ENCODE measurements around the gene BMS1. TPM values are rescaled to one million over a fixed set of nuclear protein-coding genes. Genes with fewer than 3 reads are reported as not detected.
"Not testable (repeated sequence)": the region's sequence is repeated elsewhere in the genome, so short reads cannot be mapped to it uniquely, and the experiment has no call there.

BMS1 gene
- total RNA-seq, 1 donor from 2014 or later = 10.4 TPM

GRCh38 chr10:42817417-42817816 is 34.8 kb downstream of the BMS1 start:
- H3K4me1 ChIP-seq (ENCODE audit: control insufficient read depth in 3 of 3, insufficient read depth in 3 of 3, low read length in 3 of 3); H3K9ac ChIP-seq (ENCODE audit: low read depth in 1 of 3, low read length in 3 of 3); H3K27me3 ChIP-seq (ENCODE audit: control insufficient read depth in 3 of 3, insufficient read depth in 3 of 3, low read length in 3 of 3); H3K27ac ChIP-seq (ENCODE audit: low read depth, low read length); H3K9me3 ChIP-seq (ENCODE audit: control insufficient read depth in 3 of 3, low read length in 3 of 3); H3K4me3 ChIP-seq (ENCODE audit: low read length in 3 of 3): not testable (repeated sequence)
- H3K36me3 ChIP-seq (ENCODE audit: control insufficient read depth in 3 of 3, insufficient read depth in 3 of 3, low read length in 3 of 3) = peaks cover 17 to 20% (median 17%) of the 10 kb centered on the region in 3 donors

- peak overlapping the region; percentile 2 for H3K27ac ChIP-seq (ENCODE audit: low read depth, low read length)
- H3K4me1 ChIP-seq (ENCODE audit: control insufficient read depth in 3 of 3, insufficient read depth in 3 of 3, low read length in 3 of 3) = peaks cover 4 to 11% (median 9%) of the 10 kb centered on the region in 3 donors
- not testable (repeated sequence) for H3K27me3 ChIP-seq (ENCODE audit: control insufficient read depth in 3 of 3, insufficient read depth in 3 of 3, low read length in 3 of 3); H3K4me3 ChIP-seq (ENCODE audit: low read length in 3 of 3); H3K9me3 ChIP-seq (ENCODE audit: control insufficient read depth in 3 of 3, low read length in 3 of 3); H3K9ac ChIP-seq (ENCODE audit: low read depth in 1 of 3, low read length in 3 of 3)
- H3K36me3 ChIP-seq (ENCODE audit: control insufficient read depth in 3 of 3, insufficient read depth in 3 of 3, low read length in 3 of 3) = peaks cover 22 to 43% (median 32%) of the 10 kb centered on the region in 3 donors
Measured at GRCh38 chr10:42826759-42827158, 44.2 kb downstream of the BMS1 start.

DNA sequence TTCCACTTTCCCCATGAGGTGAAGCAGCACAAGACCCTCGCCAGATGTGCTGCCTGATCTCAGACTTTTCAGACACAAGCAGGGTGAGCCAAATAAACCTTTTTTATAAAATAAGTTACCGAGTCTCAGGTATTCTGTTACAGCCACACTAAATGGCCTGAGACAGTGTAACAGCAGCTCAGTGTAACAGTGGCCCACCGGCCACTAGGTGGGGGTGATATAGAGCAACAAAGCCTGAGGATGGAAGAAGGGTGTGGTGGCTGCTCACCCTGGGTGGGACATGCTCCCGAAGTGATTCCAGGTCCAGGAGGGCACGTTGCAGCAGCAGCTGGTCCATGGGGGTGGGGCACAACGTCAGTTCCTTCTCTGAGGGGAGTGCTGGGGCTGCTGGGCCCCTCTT is 44.6 kb downstream of the BMS1 start:
- peaks cover 4 to 11% (median 9%) of the 10 kb centered on the region in 3 donors for H3K4me1 ChIP-seq (ENCODE audit: control insufficient read depth in 3 of 3, insufficient read depth in 3 of 3, low read length in 3 of 3)
- peaks cover 25 to 45% (median 35%) of the 10 kb centered on the region in 3 donors for H3K36me3 ChIP-seq (ENCODE audit: control insufficient read depth in 3 of 3, insufficient read depth in 3 of 3, low read length in 3 of 3)
- H3K27ac ChIP-seq (ENCODE audit: low read depth, low read length) = peak overlapping the region; percentile 2

GRCh38 chr10:42828391-42828790 is 45.8 kb downstream of the BMS1 start:
- not testable (repeated sequence) for H3K4me3 ChIP-seq (ENCODE audit: low read length in 3 of 3); H3K9ac ChIP-seq (ENCODE audit: low read depth in 1 of 3, low read length in 3 of 3); H3K9me3 ChIP-seq (ENCODE audit: control insufficient read depth in 3 of 3, low read length in 3 of 3); H3K27ac ChIP-seq (ENCODE audit: low read depth, low read length); H3K27me3 ChIP-seq (ENCODE audit: control insufficient read depth in 3 of 3, insufficient read depth in 3 of 3, low read length in 3 of 3)
- Histone ChIP-seq H3K36me3 (ENCODE audit: control insufficient read depth in 3 of 3, insufficient read depth in 3 of 3, low read length in 3 of 3) (peaks cover 22 to 37% (median 33%) of the 10 kb centered on the region in 3 donors), H3K4me1 (ENCODE audit: control insufficient read depth in 3 of 3, insufficient read depth in 3 of 3, low read length in 3 of 3) (peaks cover 4 to 11% (median 9%) of the 10 kb centered on the region in 3 donors)

More for the DNA sequence above, 44.6 kb downstream of the BMS1 start:
- Histone ChIP-seq H3K27me3 (ENCODE audit: control insufficient read depth in 3 of 3, insufficient read depth in 3 of 3, low read length in 3 of 3) (no peaks in the 10 kb centered on the region), H3K9me3 (ENCODE audit: control insufficient read depth in 3 of 3, low read length in 3 of 3) (no peaks in the 10 kb centered on the region), H3K9ac (ENCODE audit: low read depth in 1 of 3, low read length in 3 of 3) (no peak overlapping the region), H3K4me3 (ENCODE audit: low read length in 3 of 3) (no peak overlapping the region)

DNA sequence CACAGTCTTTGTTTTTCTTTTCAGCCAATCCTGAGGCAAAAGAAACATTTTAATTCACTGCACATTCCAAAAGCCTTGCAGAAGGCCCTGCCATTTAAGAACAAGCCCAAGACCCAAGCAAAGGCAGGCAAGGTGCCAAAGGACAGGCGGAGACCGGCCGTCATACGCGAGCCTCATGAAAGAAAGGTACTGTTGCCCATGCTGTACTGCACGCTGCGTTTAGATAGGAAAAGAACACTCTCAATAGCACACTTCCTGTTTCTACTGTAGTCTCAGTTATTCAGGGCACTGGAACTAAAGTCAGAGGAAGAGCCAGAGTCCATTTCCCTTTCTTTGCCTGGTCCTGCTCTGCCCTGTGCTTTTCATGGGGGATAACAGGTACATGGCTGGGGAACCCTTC is 47.6 kb downstream of the BMS1 start:
- H3K4me3 ChIP-seq (ENCODE audit: low read length in 3 of 3) = no peak overlapping the region
- H3K9ac ChIP-seq (ENCODE audit: low read depth in 1 of 3, low read length in 3 of 3) = no peak overlapping the region
- H3K4me1 ChIP-seq (ENCODE audit: control insufficient read depth in 3 of 3, insufficient read depth in 3 of 3, low read length in 3 of 3) = peaks cover 4 to 11% (median 9%) of the 10 kb centered on the region in 3 donors
- H3K36me3 ChIP-seq (ENCODE audit: control insufficient read depth in 3 of 3, insufficient read depth in 3 of 3, low read length in 3 of 3) = peaks cover 19 to 26% (median 22%) of the 10 kb centered on the region in 3 donors
- no peak overlapping the region for H3K27ac ChIP-seq (ENCODE audit: low read depth, low read length)
- H3K9me3 ChIP-seq (ENCODE audit: control insufficient read depth in 3 of 3, low read length in 3 of 3) = no peaks in the 10 kb centered on the region
- H3K27me3 ChIP-seq (ENCODE audit: control insufficient read depth in 3 of 3, insufficient read depth in 3 of 3, low read length in 3 of 3) = no peaks in the 10 kb centered on the region

DNA sequence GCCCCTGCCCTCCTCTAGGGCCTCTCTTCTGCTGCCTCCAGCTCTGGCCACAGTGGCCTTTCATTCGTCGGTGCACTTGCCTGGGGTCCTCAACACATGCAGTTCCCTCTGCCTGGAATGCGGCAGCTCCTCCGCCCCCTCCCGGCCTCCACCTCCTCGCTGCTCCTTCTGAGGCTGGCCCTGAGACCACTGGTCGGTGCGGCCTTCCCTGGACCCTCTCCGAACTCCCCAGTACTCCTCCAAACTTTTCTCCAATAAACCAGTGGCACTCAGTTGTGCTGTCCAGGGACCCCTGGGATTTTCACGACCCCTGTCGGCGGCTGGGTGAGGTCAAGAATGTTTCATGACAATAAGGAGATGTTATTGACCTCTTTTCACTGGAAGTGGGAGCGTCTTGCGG is 53.5 kb downstream of the BMS1 start:
- Histone ChIP-seq H3K9ac (ENCODE audit: low read depth in 1 of 3, low read length in 3 of 3) (no peak overlapping the region), H3K4me1 (ENCODE audit: control insufficient read depth in 3 of 3, insufficient read depth in 3 of 3, low read length in 3 of 3) (no peaks in the 10 kb centered on the region), H3K4me3 (ENCODE audit: low read length in 3 of 3) (no peak overlapping the region), H3K27ac (ENCODE audit: low read depth, low read length) (no peak overlapping the region), H3K9me3 (ENCODE audit: control insufficient read depth in 3 of 3, low read length in 3 of 3) (no peaks in the 10 kb centered on the region), H3K27me3 (ENCODE audit: control insufficient read depth in 3 of 3, insufficient read depth in 3 of 3, low read length in 3 of 3) (peaks cover 0 to 13% (median 0%) of the 10 kb centered on the region in 3 donors), H3K36me3 (ENCODE audit: control insufficient read depth in 3 of 3, insufficient read depth in 3 of 3, low read length in 3 of 3) (peaks cover 9 to 10% (median 10%) of the 10 kb centered on the region in 3 donors)

DNA sequence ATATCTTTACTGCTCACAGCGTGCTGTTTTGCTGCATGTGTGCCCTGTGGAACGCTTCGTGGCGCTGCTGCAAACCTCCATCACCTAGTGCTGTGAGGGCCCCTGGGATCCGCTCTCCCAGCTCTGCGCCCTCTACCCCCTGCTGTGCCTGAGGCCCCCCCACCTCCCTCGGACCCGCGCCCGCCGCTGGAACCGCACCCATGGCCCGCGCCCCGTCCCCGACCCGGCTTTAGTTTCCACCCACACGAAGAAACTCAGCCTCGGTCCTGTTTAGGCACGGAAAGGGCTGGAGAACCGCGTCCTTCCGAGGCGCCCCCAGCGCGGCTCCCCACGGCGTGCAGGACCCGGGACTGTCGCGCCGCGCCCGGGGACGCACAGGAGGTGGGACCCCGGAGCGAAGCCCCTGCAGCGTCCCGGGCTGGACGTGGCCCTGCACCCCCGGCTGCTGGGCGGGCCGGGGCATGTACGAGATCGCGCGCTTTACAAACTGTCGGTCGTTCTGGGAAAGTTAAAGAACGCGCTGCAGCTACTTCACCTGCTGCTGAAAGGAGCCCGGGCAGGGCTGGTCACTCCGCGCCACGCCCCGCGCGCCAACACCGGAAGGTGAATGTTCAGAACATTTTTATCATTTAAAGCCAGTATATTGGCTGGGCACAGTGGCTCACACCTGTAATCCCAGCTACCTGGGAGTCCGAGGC is 54.3 kb downstream of the BMS1 start:
- Histone ChIP-seq H3K36me3 (ENCODE audit: control insufficient read depth in 3 of 3, insufficient read depth in 3 of 3, low read length in 3 of 3) (peaks cover 1 to 4% (median 2%) of the 10 kb centered on the region in 3 donors), H3K27ac (ENCODE audit: low read depth, low read length) (no peak overlapping the region), H3K27me3 (ENCODE audit: control insufficient read depth in 3 of 3, insufficient read depth in 3 of 3, low read length in 3 of 3) (peaks cover 0 to 13% (median 0%) of the 10 kb centered on the region in 3 donors), H3K9ac (ENCODE audit: low read depth in 1 of 3, low read length in 3 of 3) (peak overlapping the region in 1 of 3 donors; percentile 50), H3K4me1 (ENCODE audit: control insufficient read depth in 3 of 3, insufficient read depth in 3 of 3, low read length in 3 of 3) (no peaks in the 10 kb centered on the region), H3K4me3 (ENCODE audit: low read length in 3 of 3) (peak overlapping the region in 2 of 3 donors; percentile 26 to 41), H3K9me3 (ENCODE audit: control insufficient read depth in 3 of 3, low read length in 3 of 3) (no peaks in the 10 kb centered on the region)

DNA sequence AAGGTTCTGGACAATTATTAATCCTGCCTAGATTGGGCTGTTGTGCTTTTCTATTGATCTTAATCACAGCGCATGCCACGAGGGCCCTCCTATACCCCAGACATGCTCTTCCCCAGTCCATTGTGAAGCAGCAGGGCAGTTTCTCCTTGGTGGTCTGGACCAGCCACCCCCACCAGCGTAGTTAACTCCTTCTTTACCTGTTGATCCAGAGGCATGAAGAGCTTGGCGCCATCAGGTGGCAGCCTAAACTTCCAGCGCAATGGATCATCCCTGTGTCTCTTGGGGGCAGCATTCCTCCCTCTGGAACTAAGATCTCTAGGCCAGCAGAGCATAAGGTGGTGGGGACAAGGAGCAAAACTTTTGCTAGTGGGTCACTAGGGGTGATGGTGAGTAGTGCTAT is 62.2 kb downstream of the BMS1 start:
- H3K27me3 ChIP-seq (ENCODE audit: control insufficient read depth in 3 of 3, insufficient read depth in 3 of 3, low read length in 3 of 3) = peaks cover 0 to 12% (median 0%) of the 10 kb centered on the region in 3 donors
- H3K4me1 ChIP-seq (ENCODE audit: control insufficient read depth in 3 of 3, insufficient read depth in 3 of 3, low read length in 3 of 3); H3K36me3 ChIP-seq (ENCODE audit: control insufficient read depth in 3 of 3, insufficient read depth in 3 of 3, low read length in 3 of 3); H3K4me3 ChIP-seq (ENCODE audit: low read length in 3 of 3); H3K9ac ChIP-seq (ENCODE audit: low read depth in 1 of 3, low read length in 3 of 3); H3K9me3 ChIP-seq (ENCODE audit: control insufficient read depth in 3 of 3, low read length in 3 of 3); H3K27ac ChIP-seq (ENCODE audit: low read depth, low read length): not testable (repeated sequence)

DNA sequence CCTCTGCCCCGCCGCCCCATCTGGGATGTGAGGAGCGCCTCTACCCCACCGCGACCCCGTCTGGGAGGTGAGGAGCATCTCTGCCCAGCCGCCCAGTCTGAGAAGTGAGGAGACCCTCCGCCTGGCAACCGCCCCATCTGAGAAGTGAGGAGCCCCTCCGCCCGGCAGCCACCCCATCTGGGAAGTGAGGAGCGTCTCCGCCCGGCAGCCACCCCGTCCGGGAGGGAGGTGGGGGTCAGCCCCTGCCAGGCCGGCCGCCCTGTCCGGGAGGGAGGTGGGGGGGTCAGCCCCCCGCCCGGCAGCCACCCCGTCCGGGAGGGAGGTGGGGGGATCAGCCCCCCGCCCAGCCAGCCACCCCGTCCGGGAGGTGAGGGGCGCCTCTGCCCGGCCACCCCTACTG is 64.7 kb downstream of the BMS1 start:
- H3K36me3 ChIP-seq (ENCODE audit: control insufficient read depth in 3 of 3, insufficient read depth in 3 of 3, low read length in 3 of 3); H3K4me3 ChIP-seq (ENCODE audit: low read length in 3 of 3); H3K9me3 ChIP-seq (ENCODE audit: control insufficient read depth in 3 of 3, low read length in 3 of 3); H3K9ac ChIP-seq (ENCODE audit: low read depth in 1 of 3, low read length in 3 of 3); H3K27ac ChIP-seq (ENCODE audit: low read depth, low read length); H3K4me1 ChIP-seq (ENCODE audit: control insufficient read depth in 3 of 3, insufficient read depth in 3 of 3, low read length in 3 of 3): not testable (repeated sequence)
- peaks cover 0 to 12% (median 4%) of the 10 kb centered on the region in 3 donors for H3K27me3 ChIP-seq (ENCODE audit: control insufficient read depth in 3 of 3, insufficient read depth in 3 of 3, low read length in 3 of 3)

DNA sequence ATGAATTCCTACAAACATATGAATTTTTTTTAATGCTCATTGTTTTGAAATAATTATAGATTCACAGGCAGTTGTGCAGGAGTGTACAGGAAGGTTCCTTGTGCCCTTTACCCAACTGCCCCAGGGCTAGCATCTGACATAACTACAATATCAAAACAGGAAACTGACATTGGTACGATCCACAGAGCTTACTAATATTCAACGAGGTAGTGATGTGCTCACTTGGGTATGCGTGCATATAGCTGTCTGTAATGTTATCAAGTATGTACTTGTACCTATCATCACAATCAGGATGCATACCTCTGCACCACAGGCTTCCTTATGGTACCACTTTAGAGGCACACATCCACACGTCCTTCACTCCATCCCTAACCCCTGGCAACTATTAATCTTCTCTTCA is 68.3 kb downstream of the BMS1 start:
- Histone ChIP-seq H3K36me3 (ENCODE audit: control insufficient read depth in 3 of 3, insufficient read depth in 3 of 3, low read length in 3 of 3) (no peaks in the 10 kb centered on the region), H3K27ac (ENCODE audit: low read depth, low read length) (no peak overlapping the region), H3K9me3 (ENCODE audit: control insufficient read depth in 3 of 3, low read length in 3 of 3) (peaks cover 0 to 4% (median 0%) of the 10 kb centered on the region in 3 donors), H3K4me3 (ENCODE audit: low read length in 3 of 3) (no peak overlapping the region), H3K27me3 (ENCODE audit: control insufficient read depth in 3 of 3, insufficient read depth in 3 of 3, low read length in 3 of 3) (peaks cover 0 to 4% (median 3%) of the 10 kb centered on the region in 3 donors), H3K4me1 (ENCODE audit: control insufficient read depth in 3 of 3, insufficient read depth in 3 of 3, low read length in 3 of 3) (no peaks in the 10 kb centered on the region), H3K9ac (ENCODE audit: low read depth in 1 of 3, low read length in 3 of 3) (no peak overlapping the region)
